GM18498 (cell line): Measurements from ENCODE around the gene NTSR1.

Experiments
- ATAC-seq: cut with Tn5 transposase; IDR thresholded peaks from one replicate; pipeline ENCODE4 v1.9.1; 2021; ENCODE audit warnings: mild to moderate bottlenecking, moderate library complexity; ENCODE audit not compliant: unreplicated experiment

The NTSR1 gene

DNA sequence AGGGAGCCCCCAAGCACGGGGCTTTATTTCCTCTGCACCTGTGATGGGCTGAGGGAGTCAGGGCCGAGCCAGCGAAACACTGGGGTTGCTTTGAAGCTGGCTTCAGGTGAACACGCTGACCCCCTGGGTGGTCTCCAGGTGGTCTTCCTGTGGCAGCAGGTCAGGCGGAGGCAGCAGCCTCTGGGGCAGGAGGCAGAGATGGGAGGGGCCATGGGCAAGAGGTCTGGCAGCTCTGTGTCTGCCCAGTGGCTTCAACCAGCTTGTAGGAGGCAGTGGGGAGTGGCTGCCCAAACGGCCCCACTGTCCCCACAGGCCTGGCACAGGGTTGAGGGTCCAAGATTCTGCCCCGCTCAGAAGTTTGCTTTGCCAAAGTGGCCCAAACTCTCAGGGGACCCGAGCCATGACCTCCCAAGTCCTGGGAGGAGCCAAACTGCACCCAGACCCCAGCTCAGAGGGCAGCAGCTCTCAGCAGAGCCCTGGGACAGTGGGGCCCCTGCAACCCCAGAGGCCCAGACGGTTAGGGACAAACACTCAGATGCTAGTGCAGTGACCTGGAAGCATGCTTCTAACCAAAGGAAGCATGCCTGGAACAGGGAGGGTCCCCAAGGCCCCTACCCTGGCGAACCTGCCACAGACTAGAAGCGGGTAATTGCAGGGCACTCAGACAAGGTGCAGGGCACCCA lies 15.3 kb downstream of the NTSR1 start:
- ATAC-seq = no peak

DNA sequence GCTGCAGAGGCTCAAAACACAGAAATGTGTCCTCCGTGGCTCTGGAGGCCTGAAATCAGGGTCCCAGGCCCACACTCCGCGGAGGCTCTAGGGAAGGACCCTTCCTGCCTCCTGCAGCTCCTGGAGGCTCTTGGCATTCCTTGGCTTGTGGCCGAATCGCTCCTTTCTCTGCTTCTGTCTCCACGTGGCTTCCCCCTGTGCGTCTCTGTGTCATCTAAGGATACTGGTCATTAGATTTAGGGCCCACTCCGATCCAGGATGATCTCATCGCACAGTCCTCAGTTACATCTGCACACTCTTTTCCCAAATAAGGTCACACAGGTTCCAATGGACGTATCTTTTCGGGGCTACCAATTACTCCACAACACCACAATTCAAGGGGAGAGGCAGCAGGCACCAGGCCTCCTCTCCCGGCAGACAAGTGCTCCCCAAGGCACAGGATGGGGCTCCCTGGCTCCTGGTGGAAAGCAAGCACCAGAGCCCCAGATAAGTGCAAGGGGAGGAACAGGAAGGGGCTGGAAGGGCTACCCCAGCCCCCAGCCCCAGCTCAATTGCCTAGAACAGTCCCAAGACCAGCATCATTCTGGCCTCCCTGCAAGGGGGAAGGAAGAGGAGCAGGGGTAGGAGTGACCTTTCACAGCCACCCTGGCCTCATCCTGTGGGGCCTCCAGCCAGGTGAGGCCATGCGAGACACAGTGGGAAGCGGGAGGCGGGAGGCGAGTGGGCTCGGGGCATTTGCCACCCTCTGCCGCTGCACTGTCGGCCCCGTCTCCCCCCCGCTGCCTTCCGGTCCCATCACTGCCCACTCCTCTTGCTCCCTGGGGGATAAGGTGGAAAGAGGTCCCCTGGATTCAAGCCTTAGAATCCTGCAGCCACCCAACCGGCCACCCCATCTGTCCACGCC lies 16.3 kb downstream of the NTSR1 start:
- ATAC-seq = no peak

DNA sequence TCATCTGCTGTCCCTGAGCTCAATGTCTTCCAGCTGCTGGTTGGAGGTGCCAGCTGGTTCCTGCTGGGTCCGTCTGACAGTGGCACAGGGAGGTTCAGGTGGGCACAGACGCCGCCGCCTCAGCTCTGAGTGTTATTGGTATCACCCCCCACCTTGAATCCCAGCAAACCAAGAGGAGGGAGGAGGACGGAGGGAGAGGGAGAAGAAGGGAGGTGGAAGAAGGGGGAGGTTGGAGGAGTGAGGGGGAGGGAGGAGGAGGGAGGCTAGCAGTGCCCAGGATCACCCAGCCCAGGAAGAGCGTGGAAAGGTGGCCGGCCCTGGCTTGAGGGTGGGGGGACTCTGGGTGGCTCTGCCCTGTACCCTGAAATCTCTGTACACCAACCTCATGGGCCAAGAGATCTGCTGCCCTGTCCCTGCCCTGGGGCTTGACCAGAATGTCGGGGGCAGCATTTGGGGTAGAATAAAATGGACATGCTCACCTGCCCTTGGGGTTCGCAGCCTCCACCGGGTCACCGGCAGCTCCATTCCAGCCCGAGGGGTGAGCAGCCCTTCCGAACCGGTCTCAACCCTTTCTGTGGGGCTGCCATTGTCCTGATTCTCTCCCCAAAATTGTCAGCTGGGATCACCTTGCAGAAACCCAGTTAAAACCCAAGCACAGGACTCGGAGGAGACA lies 17.1 kb downstream of the NTSR1 start:
- ATAC-seq = no peak

GRCh38 chr20:62726276-62726675 lies 17.6 kb downstream of the NTSR1 start:
- no peak for ATAC-seq

- no peak for ATAC-seq
Observed at GRCh38 chr20:62726716-62727583, 18.3 kb downstream of the NTSR1 start.

GRCh38 chr20:62727584-62728027 lies 19.0 kb downstream of the NTSR1 start:
- ATAC-seq = no peak

- ATAC-seq = no peak
Observed at GRCh38 chr20:62728028-62728780, 19.6 kb downstream of the NTSR1 start.

DNA sequence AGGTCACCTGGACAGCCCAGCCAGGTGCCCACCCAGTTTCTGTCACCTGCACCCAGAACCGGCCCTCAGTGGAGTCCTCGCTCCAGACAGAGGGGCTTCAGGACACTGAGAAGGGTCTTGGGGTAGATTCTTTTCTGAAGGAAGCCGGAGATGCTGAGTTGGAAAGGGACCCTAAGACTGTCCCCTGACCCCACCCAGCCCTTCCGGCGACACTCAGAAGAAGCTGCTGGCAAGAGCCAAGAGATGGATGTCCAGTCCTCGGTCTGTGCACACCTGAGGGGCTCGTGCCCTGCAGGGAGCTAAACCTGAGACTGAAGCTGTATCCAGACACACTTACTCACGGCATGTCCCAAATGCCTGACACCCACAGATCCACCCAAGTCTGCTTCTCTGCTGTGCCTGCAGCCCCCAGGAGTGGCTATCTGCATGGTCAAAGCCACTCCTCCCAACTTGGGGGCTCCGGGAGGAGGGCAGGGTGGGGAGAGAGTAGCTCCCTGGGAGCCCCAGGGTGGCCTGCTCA lies 20.2 kb downstream of the NTSR1 start:
- ATAC-seq = no peak

GRCh38 chr20:62730481-62730880 lies 21.8 kb downstream of the NTSR1 start:
- no peak for ATAC-seq

DNA sequence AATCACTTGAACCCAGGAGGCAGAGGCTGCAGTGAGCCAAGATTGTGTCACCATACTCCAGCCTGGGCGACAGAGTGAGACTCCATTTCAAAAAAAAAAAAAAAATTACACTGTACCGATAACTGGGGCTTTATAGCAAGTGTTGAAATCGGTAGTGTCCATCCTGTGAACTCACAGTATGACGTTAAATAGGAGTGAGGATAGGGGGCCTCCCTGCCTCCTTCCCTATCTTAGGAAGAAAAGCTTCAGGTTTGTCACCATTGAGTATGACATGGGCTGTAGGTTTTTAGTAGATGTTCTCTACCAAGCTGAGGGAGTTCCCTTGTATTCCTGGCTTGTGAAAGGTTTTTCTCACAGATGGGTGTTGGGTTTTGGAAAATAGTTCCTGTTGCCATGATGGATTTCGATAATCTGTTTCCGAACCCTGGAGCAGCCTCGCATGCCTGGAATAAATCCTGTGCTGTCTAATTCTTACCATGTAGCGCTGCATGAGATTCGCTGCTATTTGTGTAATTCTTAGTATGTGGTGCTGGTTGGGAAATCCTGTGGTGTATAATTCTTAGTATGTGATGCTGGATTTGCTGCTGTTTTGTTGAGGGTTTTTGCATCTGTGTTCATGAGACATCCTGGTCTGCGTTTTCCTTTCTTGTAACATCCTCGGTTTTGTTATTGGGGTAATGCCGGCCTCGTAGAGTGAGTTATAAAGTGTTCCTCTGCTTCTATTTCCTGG lies 23.6 kb downstream of the NTSR1 start:
- ATAC-seq = no peak

DNA sequence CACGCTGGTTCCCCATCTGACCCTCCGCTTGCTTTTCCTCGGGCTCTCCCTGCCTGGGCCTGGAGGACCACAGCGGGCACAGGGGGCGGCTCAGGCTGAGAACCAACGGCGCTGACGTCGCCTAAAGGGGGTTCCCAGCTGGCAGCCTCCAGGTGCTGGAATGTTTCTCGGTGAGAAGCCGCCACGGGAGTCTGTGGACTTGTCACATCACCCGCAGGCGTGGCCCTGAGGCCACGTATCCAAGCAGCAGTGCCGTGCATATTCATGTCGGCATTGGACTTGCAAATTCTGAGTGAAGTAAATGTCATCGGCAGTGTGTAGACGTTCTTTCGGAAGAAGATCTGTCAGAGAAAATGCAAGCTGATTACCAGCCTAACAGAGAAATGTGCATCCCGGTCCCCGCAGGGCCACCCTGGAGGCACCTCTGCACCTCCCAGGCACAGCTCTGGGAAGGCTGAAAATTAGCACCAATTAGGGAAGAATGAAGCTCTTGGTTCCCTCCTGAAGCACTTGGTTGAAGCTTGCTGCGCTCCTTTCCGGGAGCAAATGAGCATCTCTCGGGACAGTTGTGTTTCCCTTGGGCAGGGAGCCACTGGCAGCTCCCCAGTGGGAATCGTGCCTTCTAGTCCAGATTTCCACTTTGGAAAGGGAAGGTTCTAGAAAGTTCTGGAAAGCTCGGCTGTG lies 24.3 kb downstream of the NTSR1 start:
- no peak for ATAC-seq

- ATAC-seq = no peak
Observed at GRCh38 chr20:62733526-62733842, 24.8 kb downstream of the NTSR1 start.

DNA sequence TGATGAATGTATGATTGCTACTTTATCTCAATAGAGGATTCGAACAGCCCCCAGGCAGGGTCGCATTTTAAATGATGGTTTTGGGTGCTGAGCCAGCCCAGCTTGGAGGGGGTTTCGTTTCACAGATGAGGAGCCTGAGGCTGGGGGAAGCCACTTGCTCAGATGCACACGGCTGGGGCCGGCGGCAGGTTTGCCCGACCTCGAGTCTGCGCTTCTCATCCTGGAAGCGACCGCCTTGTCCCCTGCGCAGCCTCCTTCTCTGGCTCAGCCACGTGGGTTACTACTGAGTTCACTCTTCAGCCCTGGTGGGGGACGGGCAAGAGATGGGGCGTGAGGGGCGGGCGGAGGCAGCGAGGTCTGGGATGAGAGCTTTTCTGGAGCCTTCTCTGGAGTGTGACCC lies 25.3 kb downstream of the NTSR1 start:
- ATAC-seq = no peak

DNA sequence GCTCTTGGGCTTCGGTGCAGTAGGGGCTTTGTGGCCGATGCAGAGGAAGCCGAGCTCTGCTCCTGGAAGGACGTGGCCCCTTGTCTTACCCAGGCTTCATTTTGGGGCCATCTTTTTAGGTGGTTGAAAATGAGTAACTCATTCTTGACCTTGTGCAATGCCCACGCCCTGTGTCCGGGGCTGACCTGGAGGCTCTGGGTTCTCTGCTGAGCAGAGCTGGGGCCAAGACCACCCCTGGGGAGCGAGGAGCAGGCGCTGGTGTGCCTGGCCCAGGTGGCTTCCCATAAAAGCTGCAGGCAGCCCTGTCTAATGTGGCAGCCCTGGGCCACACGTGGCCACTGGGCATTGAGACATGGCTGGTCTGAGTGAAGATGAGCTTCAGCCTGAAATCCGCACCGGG lies 25.7 kb downstream of the NTSR1 start:
- no peak for ATAC-seq

DNA sequence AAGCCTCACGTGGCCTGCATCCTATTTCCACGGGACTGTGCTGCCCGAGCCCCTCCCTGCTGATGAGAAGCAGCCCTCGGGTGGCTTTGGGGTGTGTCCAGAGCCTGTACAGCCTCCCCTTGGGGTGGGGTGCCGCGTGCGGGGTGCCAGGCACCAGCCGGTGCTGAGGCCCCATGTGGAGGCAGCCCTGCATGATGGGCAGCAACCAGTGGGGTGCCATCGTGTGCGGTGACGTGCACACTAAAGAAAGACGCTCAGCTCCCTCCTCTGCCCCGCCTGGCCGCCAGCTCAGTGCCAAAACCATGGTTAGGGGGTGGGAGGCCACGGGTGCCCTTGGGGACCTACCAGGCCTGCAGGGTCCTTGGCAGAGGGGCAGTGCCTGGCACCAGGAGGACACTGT lies 26.2 kb downstream of the NTSR1 start:
- ATAC-seq = no peak

GRCh38 chr20:62735331-62735821 lies 26.7 kb downstream of the NTSR1 start:
- no peak for ATAC-seq

GRCh38 chr20:62736026-62736406 lies 27.4 kb downstream of the NTSR1 start:
- ATAC-seq = no peak

DNA sequence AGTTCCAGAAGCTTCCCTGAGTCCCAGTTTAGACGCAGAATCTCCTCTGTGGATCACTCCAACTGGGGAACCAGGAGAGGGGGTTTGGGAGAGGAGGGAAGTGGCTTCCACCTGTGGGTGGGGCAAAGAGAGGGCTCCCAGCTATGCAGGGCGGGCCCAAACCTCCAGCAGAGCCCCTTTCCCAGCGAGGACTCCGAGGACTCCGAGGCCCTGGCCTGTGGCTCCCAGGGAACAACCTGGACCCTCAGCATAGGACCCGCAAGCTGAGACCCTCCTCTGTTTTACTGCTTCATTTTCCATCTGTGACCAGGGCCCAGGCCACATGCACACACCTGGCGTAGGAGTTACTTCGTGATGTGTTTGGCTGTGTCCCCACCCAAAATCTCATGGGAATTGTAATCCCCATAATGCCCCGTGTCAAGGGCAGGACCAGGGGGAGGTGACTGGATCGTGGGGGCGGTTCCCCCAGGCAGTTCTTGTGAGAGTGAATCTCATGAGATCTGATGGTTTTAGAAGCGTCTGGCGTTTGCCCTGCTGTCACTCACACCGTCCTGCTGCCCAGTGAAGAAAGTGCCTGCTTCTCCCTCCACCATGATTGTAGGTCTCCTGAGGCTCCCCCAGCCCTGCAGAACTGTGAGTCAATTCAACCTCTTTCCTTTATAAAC lies 27.9 kb downstream of the NTSR1 start:
- no peak for ATAC-seq
